Esophagus squamous epithelium (tissue), 4 donors: ENCODE results near the gene BACH2.

Experiments used
- CTCF ChIP-seq, 6 experiments: fragments of 450-650 bp in 4 of 6; fragments of 200-600 bp in 2 of 6; sonication (generic) in 2 of 6; IDR thresholded peaks; one replicate each; pipeline ENCODE4 v1.5.1; 2016 to 2019; ENCODE audit warnings: antibody characterized with exemption in 6 of 6, mild to moderate bottlenecking in 4 of 6, moderate library complexity in 4 of 6
- POLR2A ChIP-seq, 4 donors: fragments of 450-650 bp; IDR thresholded peaks; one replicate each; pipeline ENCODE4 v1.6.1; 2017; ENCODE audit warnings: antibody characterized with exemption in 4 of 4, mild to moderate bottlenecking in 4 of 4, moderate library complexity in 3 of 4

DNA sequence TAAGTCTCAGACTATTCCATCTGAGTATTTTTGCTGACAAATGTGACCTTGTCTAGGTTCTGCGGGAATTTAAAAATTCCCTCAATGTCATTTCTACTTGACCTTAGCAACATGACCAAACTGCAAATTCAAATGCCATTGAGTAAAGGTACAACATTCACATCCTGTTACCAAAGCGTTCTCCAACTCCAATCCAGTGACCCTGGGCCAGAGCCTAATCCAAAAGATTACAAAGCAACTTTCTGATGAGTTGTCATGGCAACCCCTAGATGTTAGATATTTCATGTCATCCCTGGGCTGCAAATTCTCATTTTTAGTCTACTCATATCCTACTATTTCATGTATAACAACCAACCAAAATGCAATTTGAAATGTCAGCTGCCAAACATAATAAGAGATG lies 65.3 kb downstream of the BACH2 start:
- TF ChIP-seq CTCF (IDR thresholded peaks at IDR 0.05): no peak
- no peak for TF ChIP-seq POLR2A (IDR thresholded peaks at IDR 0.05)
